Measurements from ENCODE around the gene VCX2. TPM values are rescaled to one million over a fixed set of nuclear protein-coding genes. Genes with fewer than 3 reads are reported as not detected.

VCX2 gene
- total RNA-seq, 6 donors from 2014 or later, result not detected

DNA sequence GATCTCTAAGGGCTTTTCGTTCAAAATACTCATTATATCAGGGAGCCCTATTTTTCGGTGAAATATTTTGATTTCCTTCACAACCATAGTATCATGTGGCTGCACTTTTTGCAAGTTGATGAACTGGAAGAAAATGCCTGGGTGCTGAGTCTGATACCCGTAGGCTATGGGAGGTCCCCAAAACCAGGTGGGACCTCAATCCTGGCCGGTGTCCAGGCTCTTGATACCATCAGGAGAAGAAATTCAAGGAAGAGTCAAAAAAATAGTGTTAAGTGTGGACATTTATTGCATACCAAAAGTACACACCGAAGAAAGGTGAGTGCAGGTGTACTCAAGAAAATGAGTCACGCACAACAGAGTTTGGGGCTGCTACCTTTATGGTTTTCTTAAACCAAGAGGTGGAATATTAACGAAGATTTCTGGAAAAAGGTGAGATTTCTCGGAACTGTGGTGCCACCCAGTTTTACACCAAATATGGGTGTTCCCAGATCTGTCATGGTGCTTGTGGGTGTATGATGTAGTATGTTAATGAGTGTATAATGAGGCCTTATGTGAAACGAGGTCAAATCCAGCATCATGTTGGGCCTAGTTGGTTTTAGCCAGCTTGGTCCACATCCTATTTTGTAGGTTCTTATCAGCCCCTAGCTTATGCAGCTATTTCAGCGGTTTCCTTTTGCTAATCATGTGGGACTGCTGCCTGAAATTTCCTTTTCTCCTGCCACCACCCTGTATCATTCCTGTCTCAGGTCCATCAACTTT, 29.9 kb downstream of the VCX2 start:
- TF ChIP-seq POLR2A (IDR thresholded peaks at IDR 0.05) (no peak), POLR2AphosphoS5 (IDR thresholded peaks at IDR 0.05) (no peak), EP300 (IDR thresholded peaks at IDR 0.05) (no peak)
- TF ChIP-seq, protein P1, sequence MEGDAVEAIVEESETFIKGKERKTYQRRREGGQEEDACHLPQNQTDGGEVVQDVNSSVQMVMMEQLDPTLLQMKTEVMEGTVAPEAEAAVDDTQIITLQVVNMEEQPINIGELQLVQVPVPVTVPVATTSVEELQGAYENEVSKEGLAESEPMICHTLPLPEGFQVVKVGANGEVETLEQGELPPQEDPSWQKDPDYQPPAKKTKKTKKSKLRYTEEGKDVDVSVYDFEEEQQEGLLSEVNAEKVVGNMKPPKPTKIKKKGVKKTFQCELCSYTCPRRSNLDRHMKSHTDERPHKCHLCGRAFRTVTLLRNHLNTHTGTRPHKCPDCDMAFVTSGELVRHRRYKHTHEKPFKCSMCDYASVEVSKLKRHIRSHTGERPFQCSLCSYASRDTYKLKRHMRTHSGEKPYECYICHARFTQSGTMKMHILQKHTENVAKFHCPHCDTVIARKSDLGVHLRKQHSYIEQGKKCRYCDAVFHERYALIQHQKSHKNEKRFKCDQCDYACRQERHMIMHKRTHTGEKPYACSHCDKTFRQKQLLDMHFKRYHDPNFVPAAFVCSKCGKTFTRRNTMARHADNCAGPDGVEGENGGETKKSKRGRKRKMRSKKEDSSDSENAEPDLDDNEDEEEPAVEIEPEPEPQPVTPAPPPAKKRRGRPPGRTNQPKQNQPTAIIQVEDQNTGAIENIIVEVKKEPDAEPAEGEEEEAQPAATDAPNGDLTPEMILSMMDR (IDR thresholded peaks at IDR 0.05), result no peak
- Histone ChIP-seq H3K27ac (no peak overlapping the region), H3K4me1 (no peaks in the 10 kb centered on the region), H3K27me3 (no peaks in the 10 kb centered on the region), H3K36me3 (no peaks in the 10 kb centered on the region), H3K9me3 (no peaks in the 10 kb centered on the region), H3K4me3 (no peak overlapping the region)
- ATAC-seq (ENCODE audit: low FRiP score in 2 of 2), result no peak
- no peak for DNase-seq
- 79 to 80% methylated on average over 10 of the region's 10 CpGs for WGBS, 2 donors

DNA sequence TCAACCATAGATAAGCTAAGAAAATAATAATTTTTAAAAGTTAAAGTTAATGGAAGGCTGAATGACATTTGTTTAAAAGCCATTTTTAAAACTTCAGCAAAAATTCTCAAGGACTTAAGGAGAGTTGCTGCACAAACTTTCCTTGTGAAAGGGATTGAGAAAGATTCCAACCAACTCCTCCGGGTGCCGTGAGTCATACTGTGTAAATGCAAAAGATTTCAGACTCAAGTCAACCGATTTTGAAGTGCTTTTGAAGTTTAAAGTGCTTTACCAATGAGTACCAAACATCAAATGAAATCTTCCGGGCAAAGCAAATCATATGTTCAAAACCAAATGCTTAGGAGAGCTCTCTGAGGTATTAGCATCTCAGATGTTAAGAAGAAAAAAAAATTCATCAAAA, 31.4 kb downstream of the VCX2 start:
- DNase-seq (peak in 1 of 2 donors; percentile 71), ATAC-seq (ENCODE audit: low FRiP score in 2 of 2) (peak; percentile 56 to 77)
- Histone ChIP-seq H3K27me3 (no peaks in the 10 kb centered on the region), H3K9me3 (no peaks in the 10 kb centered on the region), H3K4me3 (no peak overlapping the region), H3K4me1 (no peaks in the 10 kb centered on the region), H3K36me3 (no peaks in the 10 kb centered on the region), H3K27ac (no peak overlapping the region)
- TF ChIP-seq, protein P1 (IDR thresholded peaks at IDR 0.05), result no peak
- TF ChIP-seq EP300 (IDR thresholded peaks at IDR 0.05), result peak in 1 of 4 donors; percentile 39
- 53 to 61% methylated on average over 4 of the region's 4 CpGs for whole genome bisulfite sequencing, 2 donors

DNA sequence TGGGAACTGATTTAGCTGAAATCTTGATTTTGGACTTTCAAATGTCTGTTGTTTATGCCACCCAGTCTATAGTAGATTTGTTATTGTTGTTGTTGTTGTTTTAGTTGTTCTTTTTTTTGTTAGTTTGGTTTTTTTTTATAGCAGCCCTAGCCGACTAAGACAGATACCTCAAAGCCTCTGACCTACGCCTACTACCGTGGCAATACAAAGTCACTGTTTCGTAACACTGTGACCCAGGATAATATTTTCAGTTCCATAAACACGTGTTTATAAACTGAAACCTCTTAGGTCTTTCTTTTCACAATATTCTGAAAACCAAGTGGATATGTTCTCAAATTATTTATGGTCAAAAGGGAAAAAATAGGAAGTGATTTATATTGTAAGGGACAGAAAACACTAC, 32.8 kb downstream of the VCX2 start:
- H3K27ac ChIP-seq, result no peak overlapping the region
- H3K36me3 ChIP-seq, result no peaks in the 10 kb centered on the region
- WGBS, 2 donors, result 73 to 80% methylated on average over 5 of the region's 5 CpGs
- H3K27me3 ChIP-seq, result no peaks in the 10 kb centered on the region
- no peaks in the 10 kb centered on the region for H3K4me1 ChIP-seq
- no peak for ATAC-seq (ENCODE audit: low FRiP score in 2 of 2)
- no peak for DNase-seq
- no peak overlapping the region for H3K4me3 ChIP-seq
- no peak for TF ChIP-seq POLR2A (IDR thresholded peaks at IDR 0.05)
- TF ChIP-seq, protein P1 (IDR thresholded peaks at IDR 0.05), result no peak
- TF ChIP-seq POLR2AphosphoS5 (IDR thresholded peaks at IDR 0.05), result no peak
- H3K9me3 ChIP-seq, result no peaks in the 10 kb centered on the region

DNA sequence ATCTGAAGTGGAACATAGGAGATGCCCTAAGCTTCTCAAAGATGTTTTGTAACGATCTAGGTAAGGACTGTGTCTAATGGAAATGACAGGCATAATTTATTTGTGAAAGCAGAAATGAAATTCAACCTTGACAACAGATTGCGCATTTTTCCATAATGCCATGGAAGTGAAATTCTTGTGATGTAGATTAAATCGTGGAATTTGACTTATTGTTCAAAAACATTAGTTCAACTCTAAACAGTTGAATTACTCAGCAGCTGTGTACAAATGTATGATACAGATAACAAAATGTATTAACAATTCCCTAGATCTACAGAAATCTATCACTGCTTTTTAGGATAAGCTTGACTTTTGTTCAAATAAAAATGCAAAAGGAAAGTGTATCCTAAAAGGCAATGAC, 44.4 kb downstream of the VCX2 start:
- H3K9me3 ChIP-seq, result no peaks in the 10 kb centered on the region
- no peak for TF ChIP-seq EP300 (IDR thresholded peaks at IDR 0.05)
- TF ChIP-seq, protein P1 (IDR thresholded peaks at IDR 0.05), result no peak
- no peak for TF ChIP-seq POLR2A (IDR thresholded peaks at IDR 0.05)
- no peak for TF ChIP-seq POLR2AphosphoS5 (IDR thresholded peaks at IDR 0.05)
- H3K27ac ChIP-seq, result no peak overlapping the region
- no peaks in the 10 kb centered on the region for H3K27me3 ChIP-seq
- H3K36me3 ChIP-seq, result no peaks in the 10 kb centered on the region
- no peaks in the 10 kb centered on the region for H3K4me1 ChIP-seq
- no peak for ATAC-seq (ENCODE audit: low FRiP score in 2 of 2)
- H3K4me3 ChIP-seq, result no peak overlapping the region
- 87 to 88% methylated on average over 3 of the region's 3 CpGs for WGBS, 2 donors
- DNase-seq, result no peak

DNA sequence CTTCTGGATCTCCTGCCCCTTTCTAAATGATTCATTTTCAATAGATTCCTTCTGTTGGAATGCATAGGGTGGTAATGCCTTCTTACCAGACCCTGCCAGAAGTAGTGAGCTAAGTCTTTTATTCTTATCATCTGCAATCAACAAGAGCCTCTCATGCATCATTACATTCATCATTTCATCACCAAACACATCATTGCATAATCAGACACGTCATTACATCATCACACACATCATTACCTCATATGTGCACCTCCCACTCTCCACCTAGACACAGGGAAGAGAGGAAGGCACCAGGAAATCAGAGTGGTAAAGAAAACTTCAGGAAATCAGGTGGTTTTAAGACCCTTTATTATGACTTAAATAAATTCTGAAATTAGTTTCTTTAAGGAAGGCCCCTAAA, 45.0 kb downstream of the VCX2 start:
- ATAC-seq (ENCODE audit: low FRiP score in 2 of 2) (no peak), DNase-seq (no peak)
- WGBS, 2 donors, result 53 to 71% methylated on average over 1 of the region's 1 CpG
- Histone ChIP-seq H3K27me3 (no peaks in the 10 kb centered on the region), H3K9me3 (no peaks in the 10 kb centered on the region), H3K4me1 (no peaks in the 10 kb centered on the region), H3K36me3 (no peaks in the 10 kb centered on the region), H3K27ac (no peak overlapping the region), H3K4me3 (no peak overlapping the region)
- no peak for TF ChIP-seq POLR2A (IDR thresholded peaks at IDR 0.05)

Data from upper lobe of left lung (tissue), 6 donors.